Fibroblast of lung (primary cell): ENCODE data around the gene TACR1. TPM values are rescaled to one million over a fixed set of nuclear protein-coding genes. Genes with fewer than 3 reads are reported as not detected.

Experiments
- DNase-seq, 2 donors: peaks; one replicate each; pipeline versions ENCODE4 v3.0.0 to v3.0.0-alpha.2; 2010; ENCODE audit warnings: low read depth in 2 of 2
- H2AFZ ChIP-seq: 2 replicates; pipeline ENCODE4 v1.5.1; 2012; ENCODE audit warnings: low read length, control low read depth, inconsistent platforms
- H3K27ac ChIP-seq: 2 replicates; pipeline ENCODE4 v1.5.1; 2011; ENCODE audit warnings: low read length, control low read depth; ENCODE audit not compliant: insufficient read depth
- H3K27me3 ChIP-seq: 2 replicates; pipeline ENCODE4 v1.5.1; 2011; ENCODE audit warnings: mild to moderate bottlenecking, low read length; ENCODE audit not compliant: control insufficient read depth, insufficient read depth
- H3K36me3 ChIP-seq: 2 replicates; pipeline ENCODE4 v1.5.1; 2011; ENCODE audit warnings: low read length; ENCODE audit not compliant: control insufficient read depth, insufficient read depth
- H3K4me1 ChIP-seq: 2 replicates; pipeline ENCODE4 v1.5.1; 2011; ENCODE audit warnings: low read length; ENCODE audit not compliant: control insufficient read depth, insufficient read depth; ENCODE audit errors: extremely low read depth
- H3K4me2 ChIP-seq: 2 replicates; pipeline ENCODE4 v1.5.1; 2011; ENCODE audit warnings: low read length, control low read depth; ENCODE audit not compliant: insufficient read depth; ENCODE audit errors: extremely low read depth
- H3K4me3 ChIP-seq, 4 experiments: fragments of 200-600 bp in 1 of 4; sonication (generic) in 1 of 4; replicated peaks in 1 of 4; 2 replicates each; pipeline ENCODE4 v1.5.1; 2011 to 2016; ENCODE audit warnings: low read length in 4 of 4, low read depth in 3 of 4, mild to moderate bottlenecking in 3 of 4, control low read depth in 2 of 4, inconsistent platforms in 1 of 4, mixed read lengths in 1 of 4; ENCODE audit not compliant: insufficient read depth in 1 of 4; ENCODE audit errors: control extremely low read depth in 1 of 4
- H3K79me2 ChIP-seq: 2 replicates; pipeline ENCODE4 v1.5.1; 2012; ENCODE audit warnings: mild to moderate bottlenecking, low read length, inconsistent platforms; ENCODE audit not compliant: control insufficient read depth, insufficient read depth
- H3K9ac ChIP-seq: 2 replicates; pipeline ENCODE4 v1.5.1; 2011; ENCODE audit warnings: mild to moderate bottlenecking, low read length, control low read depth; ENCODE audit not compliant: insufficient read depth
- H3K9me3 ChIP-seq: 2 replicates; pipeline ENCODE4 v1.5.1; 2012; ENCODE audit warnings: low read depth, low read length; ENCODE audit not compliant: control insufficient read depth, insufficient read depth
- H4K20me1 ChIP-seq: 2 replicates; pipeline ENCODE4 v1.5.1; 2011; ENCODE audit warnings: low read length; ENCODE audit not compliant: control insufficient read depth, insufficient read depth; ENCODE audit errors: extremely low read depth
- CTCF ChIP-seq, 2 donors: IDR thresholded peaks in 1 of 2; conservative IDR thresholded peaks in 1 of 2; 1 replicate in 1 of 2; 2 replicates in 1 of 2; pipeline ENCODE4 v1.5.1; 2011 to 2012; ENCODE audit warnings: low read length in 2 of 2, control low read depth in 1 of 2, inconsistent platforms in 1 of 2, low read depth in 1 of 2, mild to moderate bottlenecking in 1 of 2
- EZH2 ChIP-seq: IDR thresholded peaks from 2 replicates; pipeline ENCODE4 v1.5.1; 2012; ENCODE audit warnings: low read length, control low read depth, mild to moderate bottlenecking; ENCODE audit errors: missing control alignments
- polyA plus RNA-seq, 2 donors: library from polyadenylated mRNA; depleted of rRNA in 1 of 2; stranded (reverse) in 1 of 2; unstranded in 1 of 2; fragments of >200 nt; gene quantifications; 2 replicates each; pipeline ENCODE4 v1.2.1, GENCODE V29; 2011 to 2012; ENCODE audit warnings: missing spikeins in 1 of 2
- total RNA-seq: library from RNA; depleted of rRNA; stranded (reverse); fragments of >200 nt; gene quantifications from 2 replicates; pipeline ENCODE4 v1.2.1, GENCODE V29; 2014

Gene TACR1
- total and polyA plus RNA-seq, 2 donors (not counting 1 experiment from before 2014, with no cell fraction given): 0.05 to 0.17 TPM

- Histone ChIP-seq H4K20me1 (no peaks in the 10 kb centered on the region), H3K4me2 (no peak overlapping the region), H3K27me3 (no peaks in the 10 kb centered on the region), H3K4me1 (no peaks in the 10 kb centered on the region), H3K27ac (no peak overlapping the region), H3K9ac (no peak overlapping the region), H3K9me3 (no peaks in the 10 kb centered on the region), H3K36me3 (no peaks in the 10 kb centered on the region), H3K4me3 (no peak overlapping the region), H3K79me2 (no peaks in the 10 kb centered on the region), H2AFZ (no peak overlapping the region)
- no peak for DNase-seq
- TF ChIP-seq CTCF (conservative IDR thresholded peaks at IDR 0.05 in 1 of 2, IDR thresholded peaks at IDR 0.05 in 1 of 2; ENCODE audit: low read depth in 1 of 2, low read length in 2 of 2) (no peak), EZH2 (no peak)
These were observed 119.7 kb downstream of the TACR1 start for GRCh38 chr2:75079575-75079974.

- Histone ChIP-seq H3K79me2 (no peaks in the 10 kb centered on the region), H3K36me3 (no peaks in the 10 kb centered on the region), H4K20me1 (no peaks in the 10 kb centered on the region), H3K4me3 (no peak overlapping the region), H3K4me2 (no peak overlapping the region), H3K4me1 (no peaks in the 10 kb centered on the region), H3K9me3 (no peaks in the 10 kb centered on the region), H3K27ac (no peak overlapping the region), H3K27me3 (no peaks in the 10 kb centered on the region), H3K9ac (no peak overlapping the region), H2AFZ (no peak overlapping the region)
- TF ChIP-seq CTCF (conservative IDR thresholded peaks at IDR 0.05 in 1 of 2, IDR thresholded peaks at IDR 0.05 in 1 of 2; ENCODE audit: low read depth in 1 of 2, low read length in 2 of 2) (no peak), EZH2 (no peak)
- DNase-seq: no peak
These were observed 121.4 kb downstream of the TACR1 start for GRCh38 chr2:75077909-75078308.

- no peak for DNase-seq
- no peaks in the 10 kb centered on the region for H3K36me3 ChIP-seq
- H3K27me3 ChIP-seq: no peaks in the 10 kb centered on the region
- no peak overlapping the region for H3K4me2 ChIP-seq
- no peaks in the 10 kb centered on the region for H4K20me1 ChIP-seq
- no peaks in the 10 kb centered on the region for H3K4me1 ChIP-seq
- no peaks in the 10 kb centered on the region for H3K79me2 ChIP-seq
- no peak overlapping the region for H3K4me3 ChIP-seq
- no peak overlapping the region for H3K9ac ChIP-seq
- H3K27ac ChIP-seq: no peak overlapping the region
- no peak overlapping the region for H2AFZ ChIP-seq
- TF ChIP-seq CTCF (conservative IDR thresholded peaks at IDR 0.05 in 1 of 2, IDR thresholded peaks at IDR 0.05 in 1 of 2; ENCODE audit: low read depth in 1 of 2, low read length in 2 of 2) (no peak), EZH2 (no peak)
- H3K9me3 ChIP-seq: no peaks in the 10 kb centered on the region
These were observed 123.2 kb downstream of the TACR1 start for GRCh38 chr2:75076088-75076487.
